ENCODE results near the gene BMP7.

GRCh38 chr20:57123504-57123903 is 142.9 kb downstream of the BMP7 start:
- TF ChIP-seq CTCF (IDR thresholded peaks at IDR 0.05) (no peak), POLR2A (IDR thresholded peaks at IDR 0.05) (no peak)

Measured in thyroid gland (tissue), 4 donors.